Ishikawa (cell line): ENCODE results near the gene TMBIM4.

Source experiments
- CEBPB ChIP-seq: IDR thresholded peaks from 2 replicates; pipeline ENCODE4 v1.6.1; 2012
- CREB1 ChIP-seq: IDR thresholded peaks from 2 replicates; pipeline ENCODE4 v1.6.1; 2012; ENCODE audit warnings: low read depth
- EGR1 ChIP-seq: IDR thresholded peaks from 2 replicates; pipeline ENCODE4 v1.6.1; 2012
- EP300 ChIP-seq: IDR thresholded peaks from 2 replicates; pipeline ENCODE4 v1.6.1; 2012; ENCODE audit warnings: borderline replicate concordance
- FOXM1 ChIP-seq: IDR thresholded peaks from 2 replicates; pipeline ENCODE4 v1.6.1; 2012; ENCODE audit warnings: low read depth, borderline replicate concordance
- MAX ChIP-seq: IDR thresholded peaks from 2 replicates; pipeline ENCODE4 v1.6.1; 2012
- NFIC ChIP-seq: IDR thresholded peaks from 2 replicates; pipeline ENCODE4 v1.6.1; 2012
- RAD21 ChIP-seq: IDR thresholded peaks from 2 replicates; pipeline ENCODE4 v1.6.1; 2012; ENCODE audit warnings: low read depth
- TAF1 ChIP-seq: IDR thresholded peaks from 2 replicates; pipeline ENCODE4 v1.6.1; 2012; ENCODE audit warnings: low read depth, mild to moderate bottlenecking
- TEAD4 ChIP-seq: IDR thresholded peaks from 2 replicates; pipeline ENCODE4 v1.6.1; 2012
- YY1 ChIP-seq: IDR thresholded peaks from 2 replicates; pipeline ENCODE4 v1.6.1; 2012; ENCODE audit warnings: low read depth
- ZBTB7A ChIP-seq: IDR thresholded peaks from 2 replicates; pipeline ENCODE4 v1.6.1; 2012; ENCODE audit warnings: low read depth

GRCh38 chr12:66085998-66086397, 83.8 kb downstream of the TMBIM4 start:
- TF ChIP-seq TAF1 (no peak), EP300 (no peak), FOXM1 (no peak), CEBPB (no peak), CREB1 (no peak), NFIC (no peak), TEAD4 (peak; percentile 36; the same call in 1 of the 2 replicates), YY1 (no peak), MAX (no peak), ZBTB7A (no peak), EGR1 (no peak), RAD21 (no peak)
